NCI-H1048 (cell line): ENCODE measurements around the gene KHDC4.

Source experiments
- DNase-seq: peaks from one replicate; lab custom pipeline; 2025; lab: John Stamatoyannopoulos, UW

KHDC4 gene

GRCh38 chr1:155934097-155934935 lies at the start of gene KHDC4:
TSS of gene KHDC4 (minus strand) at chr1:155934413. CDS start at chr1:155934373, 40 bp downstream.
- DNase-seq, result peak; percentile 100

GRCh38 chr1:155983191-155984024 lies 49.2 kb upstream of the KHDC4 start:
- peak; percentile 82 for DNase-seq

- no peak for DNase-seq
Observed at GRCh38 chr1:155982106-155982505, 47.9 kb upstream of the KHDC4 start.

- DNase-seq, result no peak
Observed at GRCh38 chr1:155981266-155982088, 47.3 kb upstream of the KHDC4 start.

- DNase-seq, result no peak
Observed at GRCh38 chr1:155979597-155980343, 45.6 kb upstream of the KHDC4 start.

- no peak for DNase-seq
Observed at GRCh38 chr1:155978973-155979429, 44.8 kb upstream of the KHDC4 start.

GRCh38 chr1:155978325-155978972 lies 44.2 kb upstream of the KHDC4 start, which contains the start of gene ARHGEF2:
TSS of gene ARHGEF2 (minus strand) at chr1:155978547. CDS start at chr1:155978427, 120 bp downstream.
- DNase-seq, result peak; percentile 71

- DNase-seq, result no peak
Observed at GRCh38 chr1:155977690-155978324, 43.6 kb upstream of the KHDC4 start.

GRCh38 chr1:155976913-155977689 lies 42.9 kb upstream of the KHDC4 start:
- no peak for DNase-seq

- DNase-seq, result no peak
Observed at GRCh38 chr1:155976062-155976912, 42.1 kb upstream of the KHDC4 start.

GRCh38 chr1:155975375-155976061 lies 41.3 kb upstream of the KHDC4 start:
- no peak for DNase-seq

- DNase-seq, result no peak
Observed at GRCh38 chr1:155974208-155975115, 40.2 kb upstream of the KHDC4 start.

- DNase-seq, result no peak
Observed at GRCh38 chr1:155973723-155974122, 39.5 kb upstream of the KHDC4 start.

GRCh38 chr1:155971910-155972809 lies 37.9 kb upstream of the KHDC4 start:
- DNase-seq, result no peak

GRCh38 chr1:155970531-155971167 lies 36.4 kb upstream of the KHDC4 start:
- DNase-seq, result no peak
